Mesangial cell (primary cell): ENCODE measurements around the gene LRRN1. TPM values are rescaled to one million over a fixed set of nuclear protein-coding genes. Genes with fewer than 3 reads are reported as not detected.

Experiments
- total RNA-seq: library from RNA; depleted of rRNA; stranded (reverse); fragments of >200 nt; gene quantifications from 2 replicates; pipeline ENCODE4 v1.2.3, GENCODE V29; 2015

LRRN1 gene
- total RNA-seq = 1.1 and 1.6 TPM in 2 replicates

GRCh38 chr3:3799173-3800079 lies at the start of gene LRRN1:
Gene LRRN1 (plus strand): TSS chr3:3799431. CDS start chr3:3844642, 45,211 bp downstream.

